GM18526 (cell line): ENCODE results near the gene ENPP1.

ENCODE experiments used
- POLR2A ChIP-seq: IDR thresholded peaks from 3 replicates; pipeline ENCODE4 v1.6.1; 2011; ENCODE audit not compliant: insufficient read length; ENCODE audit errors: extremely low read depth

ENPP1 gene

GRCh38 chr6:131868836-131869235 lies 61.0 kb downstream of the ENPP1 start:
- TF ChIP-seq POLR2A = no peak

- no peak for TF ChIP-seq POLR2A
Measured at GRCh38 chr6:131875647-131876046, 67.8 kb downstream of the ENPP1 start.

- no peak for TF ChIP-seq POLR2A
Measured at GRCh38 chr6:131876545-131876944, 68.7 kb downstream of the ENPP1 start.

GRCh38 chr6:131877999-131878789 lies 70.4 kb downstream of the ENPP1 start:
- no peak for TF ChIP-seq POLR2A

- no peak for TF ChIP-seq POLR2A
Measured at GRCh38 chr6:131883016-131883415, 75.2 kb downstream of the ENPP1 start.

- TF ChIP-seq POLR2A = no peak
Measured at GRCh38 chr6:131885237-131885636, 77.4 kb downstream of the ENPP1 start.

- TF ChIP-seq POLR2A = no peak
Measured at GRCh38 chr6:131886517-131886916, 78.7 kb downstream of the ENPP1 start.

GRCh38 chr6:131890091-131890490 lies 82.3 kb downstream of the ENPP1 start:
- no peak for TF ChIP-seq POLR2A

GRCh38 chr6:131893198-131893597 lies 85.4 kb downstream of the ENPP1 start:
- no peak for TF ChIP-seq POLR2A

- TF ChIP-seq POLR2A = no peak
Measured at GRCh38 chr6:131894493-131895424, 86.9 kb downstream of the ENPP1 start.

GRCh38 chr6:131897050-131897435 lies 89.2 kb downstream of the ENPP1 start:
- TF ChIP-seq POLR2A = no peak

GRCh38 chr6:131897621-131898020 lies 89.8 kb downstream of the ENPP1 start:
- no peak for TF ChIP-seq POLR2A

- no peak for TF ChIP-seq POLR2A
Measured at GRCh38 chr6:131898718-131899117, 90.9 kb downstream of the ENPP1 start.

- TF ChIP-seq POLR2A = no peak
Measured at GRCh38 chr6:131900231-131900630, 92.4 kb downstream of the ENPP1 start.

- TF ChIP-seq POLR2A = no peak
Measured at GRCh38 chr6:131909408-131910218, 101.8 kb downstream of the ENPP1 start.

GRCh38 chr6:131910219-131910589 lies 102.4 kb downstream of the ENPP1 start:
- TF ChIP-seq POLR2A = no peak

GRCh38 chr6:131910956-131911355 lies 103.1 kb downstream of the ENPP1 start:
- TF ChIP-seq POLR2A = no peak
